Esophagus squamous epithelium (tissue), 5 donors: Measurements from ENCODE around the gene ASGR1. TPM values are rescaled to one million over a fixed set of nuclear protein-coding genes. Genes with fewer than 3 reads are reported as not detected.

Source experiments
- DNase-seq: peaks from one replicate; lab custom pipeline; 2025; lab: John Stamatoyannopoulos, UW
- H3K27ac ChIP-seq, 4 donors: fragments of 200-600 bp; sonication (generic); one replicate each; pipeline ENCODE4 v1.5.1; 2016 to 2019; ENCODE audit warnings: mild to moderate bottlenecking in 1 of 4
- H3K27me3 ChIP-seq, 4 donors: fragments of 200-600 bp; sonication (generic); 1 replicate in 3 of 4; 2 replicates in 1 of 4; pipeline versions ENCODE4 v1.5.1 to v1.6.0; 2017 to 2021; ENCODE audit warnings: antibody characterized with exemption in 1 of 4
- H3K36me3 ChIP-seq, 3 donors: fragments of 200-600 bp; sonication (generic); one replicate each; pipeline ENCODE4 v1.5.1; 2016 to 2019
- H3K4me1 ChIP-seq, 3 donors: fragments of 200-600 bp; sonication (generic); one replicate each; pipeline ENCODE4 v1.5.1; 2017 to 2019
- H3K4me3 ChIP-seq, 4 donors: fragments of 200-600 bp; sonication (generic); 1 replicate in 3 of 4; 2 replicates in 1 of 4; pipeline ENCODE4 v1.5.1; 2016 to 2019; ENCODE audit warnings: mild to moderate bottlenecking in 2 of 4, moderate library complexity in 1 of 4
- H3K9me3 ChIP-seq, 3 donors: fragments of 200-600 bp; sonication (generic); one replicate each; pipeline ENCODE4 v1.5.1; 2016 to 2019
- POLR2A ChIP-seq, 4 donors: fragments of 450-650 bp; IDR thresholded peaks; one replicate each; pipeline ENCODE4 v1.6.1; 2017; ENCODE audit warnings: antibody characterized with exemption in 4 of 4, mild to moderate bottlenecking in 4 of 4, moderate library complexity in 3 of 4
- WGBS, 2 donors: methylation state at CpG; one replicate each; pipeline ENCODE4 v1.1.5; 2018; 5-methylcytosine and 5-hydroxymethylcytosine counted together
- intact Hi-C: fragments of 100-400 bp; cut with DNase I; formaldehyde crosslinking; loops from one replicate; pipeline ENCODE4 v1.15.0; 2022
- total RNA-seq, 4 donors: library from RNA; depleted of rRNA; stranded (reverse); fragments of >200 nt; gene quantifications; one replicate each; pipeline ENCODE4 v1.1.0, GENCODE V29; 2016
- TF ChIP-seq, protein P1 (sequence below), 6 experiments: fragments of 450-650 bp in 4 of 6; fragments of 200-600 bp in 2 of 6; sonication (generic) in 2 of 6; IDR thresholded peaks; one replicate each; pipeline ENCODE4 v1.5.1; 2016 to 2019; ENCODE audit warnings: antibody characterized with exemption in 6 of 6, mild to moderate bottlenecking in 4 of 6, moderate library complexity in 4 of 6
- donor health status: DM: yes; HTN: yes; CAD: no.

The ASGR1 gene
- total RNA-seq, 4 donors from 2014 or later = 0.42 to 1.1 (median 0.97) TPM; not detected in 1

DNA sequence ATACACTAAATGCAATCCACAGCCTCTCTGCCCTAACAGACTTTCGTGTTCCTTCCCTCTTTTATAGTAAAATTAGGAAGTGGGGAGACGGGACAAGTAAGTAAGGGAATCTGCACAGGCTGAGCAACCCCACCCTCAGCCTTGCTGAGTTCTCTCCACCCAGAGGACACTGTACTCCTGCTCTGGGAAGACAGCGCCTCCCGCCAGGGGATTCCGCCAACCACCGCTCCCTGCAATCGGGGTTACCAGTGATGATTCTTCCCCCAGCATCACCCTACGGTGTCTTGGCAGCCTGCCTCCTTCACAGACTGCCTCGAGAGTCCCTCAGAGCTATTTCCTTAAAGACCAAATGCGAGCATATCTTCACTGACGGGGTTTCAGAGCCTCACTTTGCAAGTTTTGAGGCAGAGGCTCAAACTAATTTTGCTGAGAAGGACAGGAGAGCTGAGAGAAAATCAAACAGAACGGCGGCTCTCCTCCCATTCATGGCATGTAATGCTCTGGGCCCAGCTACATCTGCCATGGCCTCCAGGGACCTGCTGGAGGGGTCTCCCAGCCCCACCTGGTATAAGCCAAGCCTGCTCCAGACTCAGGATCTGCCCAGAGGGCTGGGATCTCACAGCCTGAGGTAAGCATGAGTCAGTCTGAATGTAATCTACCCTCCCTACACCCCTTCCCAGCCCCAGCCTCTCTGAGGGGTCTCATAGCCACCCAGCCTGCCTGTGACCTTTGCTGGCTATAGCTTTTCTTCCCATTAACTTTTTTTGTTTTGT is 41.8 kb downstream of the ASGR1 start:
- 13 to 16% methylated on average over 6 to 10 of the region's 13 CpGs for WGBS, 2 donors
- H3K27ac ChIP-seq = peak overlapping the region; percentile 24 to 58 (median 48)
- TF ChIP-seq, protein P1, sequence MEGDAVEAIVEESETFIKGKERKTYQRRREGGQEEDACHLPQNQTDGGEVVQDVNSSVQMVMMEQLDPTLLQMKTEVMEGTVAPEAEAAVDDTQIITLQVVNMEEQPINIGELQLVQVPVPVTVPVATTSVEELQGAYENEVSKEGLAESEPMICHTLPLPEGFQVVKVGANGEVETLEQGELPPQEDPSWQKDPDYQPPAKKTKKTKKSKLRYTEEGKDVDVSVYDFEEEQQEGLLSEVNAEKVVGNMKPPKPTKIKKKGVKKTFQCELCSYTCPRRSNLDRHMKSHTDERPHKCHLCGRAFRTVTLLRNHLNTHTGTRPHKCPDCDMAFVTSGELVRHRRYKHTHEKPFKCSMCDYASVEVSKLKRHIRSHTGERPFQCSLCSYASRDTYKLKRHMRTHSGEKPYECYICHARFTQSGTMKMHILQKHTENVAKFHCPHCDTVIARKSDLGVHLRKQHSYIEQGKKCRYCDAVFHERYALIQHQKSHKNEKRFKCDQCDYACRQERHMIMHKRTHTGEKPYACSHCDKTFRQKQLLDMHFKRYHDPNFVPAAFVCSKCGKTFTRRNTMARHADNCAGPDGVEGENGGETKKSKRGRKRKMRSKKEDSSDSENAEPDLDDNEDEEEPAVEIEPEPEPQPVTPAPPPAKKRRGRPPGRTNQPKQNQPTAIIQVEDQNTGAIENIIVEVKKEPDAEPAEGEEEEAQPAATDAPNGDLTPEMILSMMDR (IDR thresholded peaks at IDR 0.05) = no peak
- TF ChIP-seq POLR2A (IDR thresholded peaks at IDR 0.05) = no peak

DNA sequence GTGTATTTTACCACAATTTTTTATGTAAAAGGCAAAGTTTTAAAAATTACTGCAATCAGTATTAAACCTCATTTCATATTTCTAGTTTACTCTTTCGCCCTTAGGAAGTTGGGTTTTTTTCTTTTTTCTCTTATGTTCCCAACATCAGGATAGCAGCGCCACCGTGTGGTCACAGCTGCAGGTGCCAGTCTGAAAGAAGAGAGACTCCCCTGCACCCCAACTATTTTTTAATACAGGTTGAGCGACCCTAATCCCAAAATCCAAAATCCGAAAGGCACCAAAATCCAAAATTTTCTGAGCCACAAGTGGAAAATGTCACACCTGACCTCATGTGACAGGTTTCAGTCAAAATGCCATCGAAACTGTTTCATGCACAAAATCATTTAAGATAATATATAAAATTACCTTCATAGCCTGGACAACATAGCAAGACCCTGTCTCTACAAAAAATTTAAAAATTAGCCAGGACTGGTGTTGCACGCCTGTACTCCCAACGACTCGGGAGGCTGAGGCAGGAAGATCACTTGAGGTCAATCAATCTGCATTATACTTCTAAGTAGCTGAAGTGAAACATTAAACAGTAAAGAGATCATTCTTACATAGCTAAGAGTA is 42.8 kb downstream of the ASGR1 start:
- WGBS, 2 donors = 22 to 29% methylated on average over 9 of the region's 9 CpGs
- no peak for TF ChIP-seq POLR2A (IDR thresholded peaks at IDR 0.05)
- TF ChIP-seq, protein P1 (IDR thresholded peaks at IDR 0.05) = peak; percentile 80 to 95 (median 93)
- no peaks in the 10 kb centered on the region for H3K36me3 ChIP-seq
- H3K27ac ChIP-seq = peak overlapping the region in 1 of 4 donors; percentile 31
- H3K4me3 ChIP-seq = peak overlapping the region in 2 of 4 donors; percentile 13 to 25
- peaks cover 6 to 79% (median 14%) of the 10 kb centered on the region in 3 donors for H3K4me1 ChIP-seq
- DNase-seq = no peak
- intact Hi-C loops = loop anchor here (5.0 kb wide), 1 partner anchor 84 kb away; no protein-coding TSS in a partner anchor
- no peaks in the 10 kb centered on the region for H3K9me3 ChIP-seq
- H3K27me3 ChIP-seq = peaks cover 0 to 44% (median 0%) of the 10 kb centered on the region in 4 donors

More for the DNA sequence above, 41.8 kb downstream of the ASGR1 start:
- Histone ChIP-seq H3K9me3 (no peaks in the 10 kb centered on the region), H3K4me1 (peaks cover 9 to 88% (median 14%) of the 10 kb centered on the region in 3 donors), H3K36me3 (no peaks in the 10 kb centered on the region), H3K4me3 (no peak overlapping the region), H3K27me3 (peaks cover 0 to 37% (median 0%) of the 10 kb centered on the region in 4 donors)
- no peak for DNase-seq
- intact Hi-C loops = loop anchor here (5.0 kb wide), 1 partner anchor 85 kb away; no protein-coding TSS in a partner anchor

DNA sequence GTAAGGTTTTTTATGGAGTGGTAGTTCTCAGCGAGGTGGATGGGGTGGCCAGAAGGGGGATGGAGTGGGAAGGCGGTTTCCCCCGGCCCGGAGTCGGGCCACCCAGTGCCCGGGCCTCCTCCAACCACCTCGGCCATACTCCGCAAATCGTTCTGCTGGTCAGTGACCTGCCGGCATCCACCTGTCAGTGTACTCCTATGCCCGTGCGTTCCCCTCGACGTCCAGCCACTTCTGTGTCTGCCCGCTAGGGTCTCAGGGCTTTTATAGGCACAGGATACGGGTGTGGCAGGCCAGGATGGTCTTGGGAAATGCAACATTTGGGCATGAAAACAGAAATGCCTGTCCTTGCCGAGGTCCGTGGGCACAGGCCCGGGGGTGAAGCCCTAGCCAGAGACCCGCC is 45.3 kb downstream of the ASGR1 start:
- H3K36me3 ChIP-seq = no peaks in the 10 kb centered on the region
- intact Hi-C loops = no loop called here
- H3K9me3 ChIP-seq = no peaks in the 10 kb centered on the region
- TF ChIP-seq, protein P1 (IDR thresholded peaks at IDR 0.05) = no peak
- no peak for TF ChIP-seq POLR2A (IDR thresholded peaks at IDR 0.05)
- WGBS, 2 donors = 73% methylated on average over 3 to 20 of the region's 20 CpGs
- peaks cover 0 to 48% (median 0%) of the 10 kb centered on the region in 4 donors for H3K27me3 ChIP-seq
- H3K4me3 ChIP-seq = no peak overlapping the region
- H3K4me1 ChIP-seq = peaks cover 0 to 54% (median 0%) of the 10 kb centered on the region in 3 donors
- H3K27ac ChIP-seq = peak overlapping the region in 2 of 4 donors; percentile 29 to 36
- no peak for DNase-seq

DNA sequence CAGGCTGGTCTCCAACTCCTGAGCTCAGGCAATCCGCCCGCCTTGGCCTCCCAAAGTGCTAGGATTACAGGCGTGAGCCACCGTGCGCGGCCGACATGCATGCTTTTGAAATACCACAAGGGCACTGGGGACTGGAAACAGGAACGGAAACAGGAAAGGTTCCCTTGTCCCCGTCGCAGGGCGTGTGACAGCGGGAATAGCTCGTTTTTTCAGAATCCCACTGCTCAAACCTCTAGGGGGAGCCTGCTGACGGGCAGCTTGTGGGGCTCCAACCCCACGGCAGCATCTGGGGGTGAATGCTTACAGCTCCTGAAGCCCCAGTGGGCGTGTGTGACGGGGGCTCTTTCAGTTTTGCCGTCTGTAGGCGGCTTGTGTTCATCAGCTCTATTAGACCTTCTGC is 45.7 kb downstream of the ASGR1 start:
- no peak for DNase-seq
- peaks cover 0 to 44% (median 0%) of the 10 kb centered on the region in 4 donors for H3K27me3 ChIP-seq
- peak overlapping the region in 2 of 4 donors; percentile 29 to 36 for H3K27ac ChIP-seq
- no peaks in the 10 kb centered on the region for H3K36me3 ChIP-seq
- H3K9me3 ChIP-seq = no peaks in the 10 kb centered on the region
- intact Hi-C loops = no loop called here
- no CpG with 5 or more reads among the region's 19 CpGs for WGBS, 2 donors
- TF ChIP-seq POLR2A (IDR thresholded peaks at IDR 0.05) = no peak
- TF ChIP-seq, protein P1 (IDR thresholded peaks at IDR 0.05) = peak in 2 of 6 experiments; percentile 16 to 17
- peaks cover 0 to 50% (median 0%) of the 10 kb centered on the region in 3 donors for H3K4me1 ChIP-seq
- H3K4me3 ChIP-seq = peak overlapping the region in 1 of 4 donors; percentile 6
